HG02840 (cell line): ENCODE results near the gene CAMK2A.

Source experiments
- ATAC-seq: cut with Tn5 transposase; IDR thresholded peaks from one replicate; pipeline ENCODE4 v1.9.1; 2021; ENCODE audit warnings: mild to moderate bottlenecking, moderate library complexity, moderate number of reproducible peaks; ENCODE audit not compliant: unreplicated experiment, low FRiP score

CAMK2A gene

GRCh38 chr5:150178262-150178661, 111.3 kb downstream of the CAMK2A start:
- ATAC-seq = no peak

DNA sequence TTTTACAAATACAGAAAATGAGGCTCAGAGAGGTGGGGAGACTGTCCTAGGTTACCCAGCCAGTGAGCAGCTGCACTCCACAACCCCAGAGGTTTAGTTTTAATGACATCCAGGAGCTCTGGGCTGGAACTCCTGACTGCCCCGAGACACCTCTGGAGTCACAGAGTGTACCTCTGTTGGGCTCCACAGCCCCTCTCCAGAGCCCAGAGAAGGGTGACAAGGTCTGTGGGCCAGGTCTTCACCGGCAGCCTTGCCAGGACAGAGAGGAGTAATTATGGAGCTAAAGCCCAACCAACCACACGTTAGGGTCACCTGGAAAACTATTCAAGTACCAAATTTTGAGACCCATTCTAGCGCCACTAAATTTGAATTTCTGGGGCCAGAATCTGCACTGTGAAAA, 111.9 kb downstream of the CAMK2A start:
- ATAC-seq = no peak

GRCh38 chr5:150176745-150177477, 112.7 kb downstream of the CAMK2A start:
- ATAC-seq = no peak

DNA sequence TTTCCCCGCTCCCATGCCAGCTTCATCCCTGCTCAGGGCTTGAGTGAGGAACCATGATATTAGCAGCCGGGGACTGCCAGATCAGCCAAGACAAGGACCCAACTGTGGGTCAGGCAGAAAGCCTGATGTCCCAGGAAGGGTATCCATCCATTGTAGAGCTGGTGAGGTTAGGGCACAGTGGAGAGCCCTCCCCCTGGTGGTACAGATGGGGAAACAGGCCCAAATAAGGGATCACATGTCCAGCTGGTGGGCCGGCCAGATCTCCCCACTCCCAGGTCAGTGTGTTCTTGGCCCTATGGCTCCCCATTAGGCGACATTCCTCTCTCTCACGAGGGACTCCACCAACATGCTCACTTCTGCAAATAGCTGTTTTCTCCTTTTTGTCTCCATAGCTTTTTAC, 114.0 kb downstream of the CAMK2A start:
- ATAC-seq = no peak

DNA sequence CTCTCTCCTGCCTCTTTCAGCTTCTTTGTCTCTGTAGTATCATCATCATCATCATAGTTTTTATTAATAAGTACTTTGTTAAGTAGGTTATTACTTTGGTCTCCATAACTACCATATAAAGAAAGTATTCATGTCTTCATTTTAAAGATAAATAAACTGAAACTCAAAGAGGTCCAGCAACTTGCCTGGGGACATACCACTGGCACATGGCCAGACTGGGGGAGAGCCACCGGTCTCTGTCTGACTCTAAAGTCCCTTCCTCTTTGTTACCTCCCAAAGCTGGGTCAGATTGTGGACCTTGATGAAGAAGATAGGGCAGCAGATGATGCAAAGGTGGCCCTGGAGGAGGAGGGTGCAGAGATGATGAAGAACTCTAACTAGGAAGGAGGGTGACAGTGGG, 114.5 kb downstream of the CAMK2A start:
- ATAC-seq = no peak

- ATAC-seq = no peak
These were observed 115.3 kb downstream of the CAMK2A start for GRCh38 chr5:150174285-150174684.

DNA sequence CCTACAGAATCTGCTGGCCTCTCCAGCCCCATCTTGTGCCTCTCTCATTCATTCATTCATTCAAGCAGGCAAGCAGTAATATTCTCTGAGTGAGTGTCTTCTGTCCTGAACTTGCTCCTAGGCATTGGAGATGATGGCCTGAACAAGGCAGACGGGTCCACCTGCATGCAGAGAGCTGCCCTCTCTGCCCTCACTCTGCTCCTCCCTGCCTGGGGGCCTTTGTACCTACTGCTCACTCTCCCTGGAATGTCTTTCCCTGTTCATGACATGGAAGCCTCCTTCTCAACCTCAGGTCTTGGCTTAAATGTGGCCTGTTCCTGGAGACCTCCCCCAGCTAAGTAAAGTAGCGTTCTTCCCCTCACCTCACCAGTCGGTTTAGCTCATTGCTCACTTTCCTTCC, 116.4 kb downstream of the CAMK2A start:
- ATAC-seq = no peak

DNA sequence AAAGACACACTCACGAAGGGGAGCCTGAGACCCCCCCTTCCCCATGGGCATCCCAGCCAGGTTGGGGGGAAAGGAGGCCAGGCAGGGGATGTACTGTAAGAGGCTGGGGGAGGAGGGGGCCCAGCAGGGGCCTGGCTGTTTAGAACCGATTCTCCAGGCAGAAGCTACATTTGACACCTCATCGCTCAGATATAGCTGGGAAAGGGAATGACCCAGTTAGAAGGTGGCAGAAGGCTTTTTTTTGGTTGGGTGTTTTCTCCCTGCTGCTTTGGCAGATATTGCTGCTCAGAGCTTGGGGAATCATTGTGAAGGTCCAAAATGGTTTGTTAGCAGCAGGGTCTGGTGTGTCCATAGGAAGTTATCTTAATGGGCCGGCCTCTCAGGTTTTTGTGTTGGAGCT, 117.0 kb downstream of the CAMK2A start:
- ATAC-seq = no peak

DNA sequence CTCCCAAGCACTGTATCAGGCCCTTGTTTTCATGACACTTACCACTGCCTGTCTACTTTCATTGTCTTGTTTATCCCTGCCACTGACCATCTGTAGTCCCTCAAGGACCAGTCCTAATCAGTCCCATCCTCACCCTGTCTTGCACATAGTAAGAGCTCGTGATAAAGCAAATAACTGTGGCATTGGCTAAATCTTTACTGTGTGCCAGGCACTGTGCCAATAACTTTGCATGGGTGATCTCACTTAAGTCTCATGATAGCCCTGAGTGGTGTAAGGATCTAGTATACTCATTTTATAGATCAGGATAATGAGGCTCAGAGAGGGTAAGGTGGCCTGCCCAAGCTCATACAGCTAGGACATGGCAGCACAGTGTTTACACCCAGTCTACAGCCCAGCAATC, 117.4 kb downstream of the CAMK2A start:
- ATAC-seq = no peak
